ENCODE data around the gene HAGHL. TPM values are rescaled to one million over a fixed set of nuclear protein-coding genes. Genes with fewer than 3 reads are reported as not detected.

Gene HAGHL
- total and polyA plus RNA-seq, 7 donors: 0.92 to 10.5 (median 3.6) TPM

DNA sequence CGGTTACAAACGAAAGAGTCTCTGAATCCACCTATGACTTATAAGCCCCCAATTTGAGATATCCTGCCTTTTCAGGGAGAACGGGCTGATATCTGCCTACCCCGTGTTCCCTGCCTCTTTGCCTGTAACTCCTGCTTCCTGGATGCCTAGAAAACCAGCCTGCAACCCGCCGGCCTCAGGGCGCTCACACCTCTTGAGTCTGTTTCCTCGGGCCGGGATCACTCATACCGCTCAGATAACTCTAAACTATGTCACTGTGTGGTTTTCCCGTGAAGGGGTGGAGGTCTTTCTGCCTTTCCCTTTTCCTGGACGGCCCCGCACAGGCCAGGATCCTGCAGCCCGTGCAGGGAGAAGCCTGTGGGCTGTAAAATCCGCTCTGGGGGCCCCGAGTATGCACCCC is 50.9 kb downstream of the HAGHL start:
- DNase-seq: no peak
- TF ChIP-seq, protein P1, sequence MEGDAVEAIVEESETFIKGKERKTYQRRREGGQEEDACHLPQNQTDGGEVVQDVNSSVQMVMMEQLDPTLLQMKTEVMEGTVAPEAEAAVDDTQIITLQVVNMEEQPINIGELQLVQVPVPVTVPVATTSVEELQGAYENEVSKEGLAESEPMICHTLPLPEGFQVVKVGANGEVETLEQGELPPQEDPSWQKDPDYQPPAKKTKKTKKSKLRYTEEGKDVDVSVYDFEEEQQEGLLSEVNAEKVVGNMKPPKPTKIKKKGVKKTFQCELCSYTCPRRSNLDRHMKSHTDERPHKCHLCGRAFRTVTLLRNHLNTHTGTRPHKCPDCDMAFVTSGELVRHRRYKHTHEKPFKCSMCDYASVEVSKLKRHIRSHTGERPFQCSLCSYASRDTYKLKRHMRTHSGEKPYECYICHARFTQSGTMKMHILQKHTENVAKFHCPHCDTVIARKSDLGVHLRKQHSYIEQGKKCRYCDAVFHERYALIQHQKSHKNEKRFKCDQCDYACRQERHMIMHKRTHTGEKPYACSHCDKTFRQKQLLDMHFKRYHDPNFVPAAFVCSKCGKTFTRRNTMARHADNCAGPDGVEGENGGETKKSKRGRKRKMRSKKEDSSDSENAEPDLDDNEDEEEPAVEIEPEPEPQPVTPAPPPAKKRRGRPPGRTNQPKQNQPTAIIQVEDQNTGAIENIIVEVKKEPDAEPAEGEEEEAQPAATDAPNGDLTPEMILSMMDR (IDR thresholded peaks at IDR 0.05): no peak
- TF ChIP-seq POLR2AphosphoS5 (IDR thresholded peaks at IDR 0.05): no peak
- TF ChIP-seq POLR2A (IDR thresholded peaks at IDR 0.05): no peak
- TF ChIP-seq EP300 (IDR thresholded peaks at IDR 0.05): no peak
- no peaks in the 10 kb centered on the region for H3K4me1 ChIP-seq
- no peaks in the 10 kb centered on the region for H3K36me3 ChIP-seq
- WGBS, 2 donors: 25 to 31% methylated on average over 16 of the region's 16 CpGs
- peaks cover 0 to 69% (median 45%) of the 10 kb centered on the region in 3 donors for H3K27me3 ChIP-seq
- H3K4me3 ChIP-seq: no peak overlapping the region
- intact Hi-C loops (cut with DNase I): no loop called here
- H3K27ac ChIP-seq: no peak overlapping the region
- H3K9me3 ChIP-seq: no peaks in the 10 kb centered on the region

DNA sequence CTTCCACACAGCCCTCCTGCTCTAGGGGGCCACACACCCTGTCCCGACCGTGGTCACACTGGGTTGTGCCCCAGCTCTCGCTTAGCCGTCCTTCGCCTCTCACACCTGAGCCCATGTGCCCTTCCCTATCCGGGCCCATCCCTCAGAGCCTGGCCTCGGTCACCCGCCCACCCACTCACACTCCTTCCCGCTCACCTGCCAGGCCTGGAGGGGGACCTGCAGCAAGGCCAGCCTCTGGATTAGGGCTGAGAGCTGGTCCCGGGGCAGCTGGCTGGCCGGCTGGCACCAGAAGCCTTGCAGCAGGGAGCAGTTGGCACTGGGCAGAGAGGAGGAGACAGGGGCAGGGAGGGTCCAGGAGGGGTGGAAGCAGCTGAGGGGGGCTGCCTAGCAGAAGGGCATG is 51.5 kb downstream of the HAGHL start:
- H3K9me3 ChIP-seq: no peaks in the 10 kb centered on the region
- H3K36me3 ChIP-seq: no peaks in the 10 kb centered on the region
- TF ChIP-seq POLR2AphosphoS5 (IDR thresholded peaks at IDR 0.05): no peak
- no peak for TF ChIP-seq EP300 (IDR thresholded peaks at IDR 0.05)
- no peak for TF ChIP-seq POLR2A (IDR thresholded peaks at IDR 0.05)
- TF ChIP-seq, protein P1 (IDR thresholded peaks at IDR 0.05): no peak
- DNase-seq: no peak
- H3K4me1 ChIP-seq: peaks cover 0 to under 1% (median 0%) of the 10 kb centered on the region in 4 donors
- H3K4me3 ChIP-seq: no peak overlapping the region
- WGBS, 2 donors: 69 to 82% methylated on average over 11 of the region's 11 CpGs
- H3K27me3 ChIP-seq: peaks cover 0 to 74% (median 50%) of the 10 kb centered on the region in 3 donors
- intact Hi-C loops (cut with DNase I): no loop called here
- H3K27ac ChIP-seq: no peak overlapping the region

DNA sequence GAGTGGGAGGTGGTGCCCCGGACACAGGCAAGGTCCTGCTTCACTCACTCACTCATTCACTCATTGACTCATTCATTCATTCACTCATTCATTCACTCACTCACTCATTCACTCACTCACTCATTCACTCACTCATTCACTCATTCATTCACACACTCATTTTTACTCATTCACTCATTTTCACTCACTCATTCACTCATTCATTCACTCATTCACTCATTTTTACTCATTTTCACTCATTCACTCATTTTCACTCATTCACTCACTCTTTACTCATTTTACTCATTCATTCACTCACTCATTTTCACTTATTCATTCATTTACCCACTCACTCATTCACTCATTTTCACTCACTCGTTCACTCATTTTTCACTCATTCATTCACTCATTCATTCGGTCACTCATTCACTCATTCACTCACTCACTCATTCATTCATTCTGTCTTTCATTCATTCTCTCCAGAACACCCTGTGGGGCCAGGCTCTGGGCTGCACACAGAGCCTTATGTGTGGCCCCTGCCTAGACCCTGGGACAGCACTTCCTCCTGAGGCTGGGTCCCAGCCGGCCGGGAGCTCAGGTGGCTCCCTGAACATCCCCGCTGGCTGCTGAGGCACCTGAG is 52.1 kb downstream of the HAGHL start:
- peaks cover 0 to 74% (median 50%) of the 10 kb centered on the region in 3 donors for H3K27me3 ChIP-seq
- no peak for TF ChIP-seq POLR2AphosphoS5 (IDR thresholded peaks at IDR 0.05)
- TF ChIP-seq EP300 (IDR thresholded peaks at IDR 0.05): no peak
- TF ChIP-seq, protein P1 (IDR thresholded peaks at IDR 0.05): no peak
- TF ChIP-seq POLR2A (IDR thresholded peaks at IDR 0.05): no peak
- peaks cover 0 to 6% (median 2%) of the 10 kb centered on the region in 4 donors for H3K4me1 ChIP-seq
- no peak overlapping the region for H3K4me3 ChIP-seq
- intact Hi-C loops (cut with DNase I): no loop called here
- WGBS, 2 donors: 75 to 88% methylated on average over 6 of the region's 6 CpGs
- no peaks in the 10 kb centered on the region for H3K36me3 ChIP-seq
- no peaks in the 10 kb centered on the region for H3K9me3 ChIP-seq
- DNase-seq: no peak
- H3K27ac ChIP-seq: no peak overlapping the region

Small RNA genes lying within 50 kb of the gene (small RNA-seq; reads per million reads assigned to genes)
- 0 reads per million in 3 donors for gene MIR662

Other genes with a start within 250 kb of the HAGHL start
- gene CAPN15, start 199.4 kb upstream of the HAGHL start, total RNA-seq: 10 to 100 TPM; 10.3 to 24.4 (median 16.9) TPM
- gene CAPN15, start 199.4 kb upstream of the HAGHL start, polyA plus RNA-seq: 10 to 100 TPM; 35.4 to 85.8 (median 60.1) TPM
- not detected for gene PRR35, start 166.7 kb upstream of the HAGHL start, total RNA-seq
- gene PRR35, start 166.7 kb upstream of the HAGHL start, polyA plus RNA-seq: not detected
- 1 to 10 TPM; 1.5 to 4.2 (median 1.7) TPM for gene NHLRC4, start 160.1 kb upstream of the HAGHL start, total RNA-seq
- gene NHLRC4, start 160.1 kb upstream of the HAGHL start, polyA plus RNA-seq: 1 to 10 TPM in 1 of 3 donors, under 1 TPM in 2; 0.60 to 1.5 (median 0.69) TPM
- 10 to 100 TPM; 15.5 to 45.7 (median 22.6) TPM for gene PIGQ, start 157.1 kb upstream of the HAGHL start, total RNA-seq
- gene PIGQ, start 157.1 kb upstream of the HAGHL start, polyA plus RNA-seq: 10 to 100 TPM; 11.1 to 47.4 (median 12.0) TPM
- gene RAB40C, start 137.0 kb upstream of the HAGHL start, total RNA-seq: 10 to 100 TPM; 16.8 to 32.7 (median 17.9) TPM
- gene RAB40C, start 137.0 kb upstream of the HAGHL start, polyA plus RNA-seq: 10 to 100 TPM; 28.8 to 41.2 (median 38.3) TPM
- 1 to 10 TPM in 1 of 4 donors, under 1 TPM in 3; 0.27 to 1.4 (median 0.43) TPM for gene WFIKKN1, start 96.1 kb upstream of the HAGHL start, total RNA-seq
- gene WFIKKN1, start 96.1 kb upstream of the HAGHL start, polyA plus RNA-seq: under 1 TPM; 0.46 to 0.80 (median 0.60) TPM
- 100 to 1,000 TPM; 101 to 163 (median 157) TPM for gene METTL26, start 90.8 kb upstream of the HAGHL start, total RNA-seq
- 100 to 1,000 TPM in 1 of 3 donors, 10 to 100 TPM in 2; 79.5 to 132 (median 87.1) TPM for gene METTL26, start 90.8 kb upstream of the HAGHL start, polyA plus RNA-seq
- 10 to 100 TPM; 52.1 to 63.4 (median 55.6) TPM for gene MCRIP2, start 85.3 kb upstream of the HAGHL start, total RNA-seq
- gene MCRIP2, start 85.3 kb upstream of the HAGHL start, polyA plus RNA-seq: 100 to 1,000 TPM; 106 to 132 (median 131) TPM
- 10 to 100 TPM in 3 of 4 donors, 1 to 10 TPM in 1; 6.6 to 37.1 (median 13.7) TPM for gene WDR90, start 77.7 kb upstream of the HAGHL start, total RNA-seq
- 10 to 100 TPM in 1 of 3 donors, 1 to 10 TPM in 2; 5.4 to 49.0 (median 7.2) TPM for gene WDR90, start 77.7 kb upstream of the HAGHL start, polyA plus RNA-seq
- 10 to 100 TPM; 35.3 to 58.8 (median 48.8) TPM for gene RHOT2, start 59.0 kb upstream of the HAGHL start, total RNA-seq
- gene RHOT2, start 59.0 kb upstream of the HAGHL start, polyA plus RNA-seq: 100 to 1,000 TPM in 1 of 3 donors, 10 to 100 TPM in 2; 48.3 to 159 (median 52.9) TPM
- gene RHBDL1, start 51.4 kb upstream of the HAGHL start, total RNA-seq: 1 to 10 TPM in 2 of 4 donors, under 1 TPM in 1, not detected in 1; 0.68 to 6.1 (median 1.5) TPM
- 1 to 10 TPM in 1 of 3 donors, under 1 TPM in 1, not detected in 1; 0.46 to 5.6 TPM for gene RHBDL1, start 51.4 kb upstream of the HAGHL start, polyA plus RNA-seq
- 100 to 1,000 TPM; 109 to 183 (median 174) TPM for gene STUB1, start 46.7 kb upstream of the HAGHL start, total RNA-seq
- gene STUB1, start 46.7 kb upstream of the HAGHL start, polyA plus RNA-seq: 100 to 1,000 TPM; 104 to 136 (median 122) TPM
- 10 to 100 TPM; 52.8 to 93.4 (median 73.8) TPM for gene JMJD8, start 42.8 kb upstream of the HAGHL start, total RNA-seq
- gene JMJD8, start 42.8 kb upstream of the HAGHL start, polyA plus RNA-seq: 10 to 100 TPM; 18.7 to 49.3 (median 22.2) TPM
- gene WDR24, start 36.7 kb upstream of the HAGHL start, total RNA-seq: 10 to 100 TPM in 2 of 4 donors, 1 to 10 TPM in 2; 6.4 to 17.7 (median 9.9) TPM
- gene WDR24, start 36.7 kb upstream of the HAGHL start, polyA plus RNA-seq: 1 to 10 TPM; 2.4 to 9.8 (median 3.5) TPM
- 1 to 10 TPM in 3 of 4 donors, under 1 TPM in 1; 0.16 to 1.6 (median 1.4) TPM for gene FBXL16, start 21.3 kb upstream of the HAGHL start, total RNA-seq
- gene FBXL16, start 21.3 kb upstream of the HAGHL start, polyA plus RNA-seq: 1 to 10 TPM in 1 of 3 donors, under 1 TPM in 1, not detected in 1; 0.60 to 2.4 TPM
- gene METRN, start 12.0 kb upstream of the HAGHL start, total RNA-seq: 10 to 100 TPM; 27.8 to 49.9 (median 32.2) TPM
- gene METRN, start 12.0 kb upstream of the HAGHL start, polyA plus RNA-seq: 10 to 100 TPM; 16.5 to 32.8 (median 31.8) TPM
- gene ANTKMT, start 6.0 kb upstream of the HAGHL start, total RNA-seq: 10 to 100 TPM; 27.1 to 53.1 (median 39.5) TPM
- gene ANTKMT, start 6.0 kb upstream of the HAGHL start, polyA plus RNA-seq: 10 to 100 TPM; 18.6 to 38.1 (median 21.3) TPM
- under 1 TPM in 1 of 4 donors, not detected in 3; 0.49 TPM for gene CCDC78, start 663 bp upstream of the HAGHL start, total RNA-seq
- gene CCDC78, start 663 bp upstream of the HAGHL start, polyA plus RNA-seq: 1 to 10 TPM in 1 of 3 donors, not detected in 2; 3.4 TPM
- gene CIAO3, start 13.9 kb downstream of the HAGHL start, total RNA-seq: 10 to 100 TPM; 18.9 to 28.5 (median 23.8) TPM
- 10 to 100 TPM; 18.6 to 51.0 (median 25.4) TPM for gene CIAO3, start 13.9 kb downstream of the HAGHL start, polyA plus RNA-seq
- gene MSLN, start 33.6 kb downstream of the HAGHL start, total RNA-seq: under 1 TPM in 1 of 4 donors, not detected in 3; 0.54 TPM
- 1 to 10 TPM; 1.2 to 3.5 (median 1.2) TPM for gene MSLN, start 33.6 kb downstream of the HAGHL start, polyA plus RNA-seq
- 10 to 100 TPM; 10.7 to 20.2 (median 13.2) TPM for gene RPUSD1, start 61.3 kb downstream of the HAGHL start, total RNA-seq
- 10 to 100 TPM; 14.4 to 31.1 (median 17.3) TPM for gene RPUSD1, start 61.3 kb downstream of the HAGHL start, polyA plus RNA-seq
- gene CHTF18, start 61.5 kb downstream of the HAGHL start, total RNA-seq: 1 to 10 TPM; 2.8 to 7.7 (median 5.1) TPM
- gene CHTF18, start 61.5 kb downstream of the HAGHL start, polyA plus RNA-seq: 10 to 100 TPM in 1 of 3 donors, 1 to 10 TPM in 2; 1.8 to 29.2 (median 1.8) TPM
- gene GNG13, start 73.6 kb downstream of the HAGHL start, total RNA-seq: not detected
- 1 to 10 TPM in 1 of 3 donors, under 1 TPM in 2; 0.47 to 1.2 (median 0.92) TPM for gene GNG13, start 73.6 kb downstream of the HAGHL start, polyA plus RNA-seq
- 10 to 100 TPM; 19.9 to 34.1 (median 31.0) TPM for gene LMF1, start 243.9 kb downstream of the HAGHL start, total RNA-seq
- gene LMF1, start 243.9 kb downstream of the HAGHL start, polyA plus RNA-seq: 10 to 100 TPM in 1 of 3 donors, 1 to 10 TPM in 2; 1.2 to 13.2 (median 1.6) TPM